Omental fat pad (tissue), 4 donors: ENCODE results near the gene ZNF722. TPM values are rescaled to one million over a fixed set of nuclear protein-coding genes. Genes with fewer than 3 reads are reported as not detected.
"Not testable (repeated sequence)": the region's sequence is repeated elsewhere in the genome, so short reads cannot be mapped to it uniquely, and the experiment has no call there.

Source experiments
- ATAC-seq: fragments of 150-250 bp; one replicate; pipeline ENCODE4 v1.9.1; 2016; ENCODE audit warnings: mild to moderate bottlenecking, moderate library complexity; ENCODE audit not compliant: low FRiP score
- DNase-seq: peaks from one replicate; pipeline ENCODE4 v3.0.0-alpha.2; 2019; ENCODE audit warnings: low spot score
- total RNA-seq, 4 donors: library from RNA; depleted of rRNA; stranded (reverse); fragments of >200 nt; gene quantifications; one replicate each; pipeline ENCODE4 v1.1.0, GENCODE V29; 2016
- TF ChIP-seq, protein P1 (sequence below), 3 donors: fragments of 450-650 bp; IDR thresholded peaks; one replicate each; pipeline ENCODE4 v1.5.1; 2016 to 2017; ENCODE audit warnings: antibody characterized with exemption in 3 of 3, mild to moderate bottlenecking in 3 of 3, moderate library complexity in 2 of 3

The ZNF722 gene
- not detected for total RNA-seq

DNA sequence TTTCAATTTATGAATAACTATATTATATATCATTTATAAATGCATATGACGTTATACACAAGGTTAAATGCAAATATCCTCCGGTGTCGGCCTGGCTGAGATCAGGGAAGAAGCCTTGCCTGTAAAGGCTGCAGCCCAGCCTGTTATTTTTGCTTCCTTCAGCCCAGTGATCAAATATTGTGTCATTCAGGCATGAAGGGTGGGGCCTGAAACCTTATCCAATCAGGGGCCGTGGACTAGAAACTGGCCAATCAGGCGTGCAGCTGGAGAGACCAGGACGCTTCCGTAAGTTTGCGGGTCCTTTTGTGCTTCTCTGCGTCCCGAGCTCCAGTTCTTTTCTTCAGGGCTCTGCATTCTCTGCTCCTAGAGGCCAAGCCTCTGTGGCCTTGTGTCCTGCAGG lies at the start of gene ZNF722:
Gene ZNF722 (plus strand): TSS at position 301 of the 400 bp plus-strand sequence. CDS start 113 bp downstream, outside the sequence.
- DNase-seq (no peak), ATAC-seq (no peak)
- TF ChIP-seq, protein P1, sequence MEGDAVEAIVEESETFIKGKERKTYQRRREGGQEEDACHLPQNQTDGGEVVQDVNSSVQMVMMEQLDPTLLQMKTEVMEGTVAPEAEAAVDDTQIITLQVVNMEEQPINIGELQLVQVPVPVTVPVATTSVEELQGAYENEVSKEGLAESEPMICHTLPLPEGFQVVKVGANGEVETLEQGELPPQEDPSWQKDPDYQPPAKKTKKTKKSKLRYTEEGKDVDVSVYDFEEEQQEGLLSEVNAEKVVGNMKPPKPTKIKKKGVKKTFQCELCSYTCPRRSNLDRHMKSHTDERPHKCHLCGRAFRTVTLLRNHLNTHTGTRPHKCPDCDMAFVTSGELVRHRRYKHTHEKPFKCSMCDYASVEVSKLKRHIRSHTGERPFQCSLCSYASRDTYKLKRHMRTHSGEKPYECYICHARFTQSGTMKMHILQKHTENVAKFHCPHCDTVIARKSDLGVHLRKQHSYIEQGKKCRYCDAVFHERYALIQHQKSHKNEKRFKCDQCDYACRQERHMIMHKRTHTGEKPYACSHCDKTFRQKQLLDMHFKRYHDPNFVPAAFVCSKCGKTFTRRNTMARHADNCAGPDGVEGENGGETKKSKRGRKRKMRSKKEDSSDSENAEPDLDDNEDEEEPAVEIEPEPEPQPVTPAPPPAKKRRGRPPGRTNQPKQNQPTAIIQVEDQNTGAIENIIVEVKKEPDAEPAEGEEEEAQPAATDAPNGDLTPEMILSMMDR (IDR thresholded peaks at IDR 0.05): no peak

DNA sequence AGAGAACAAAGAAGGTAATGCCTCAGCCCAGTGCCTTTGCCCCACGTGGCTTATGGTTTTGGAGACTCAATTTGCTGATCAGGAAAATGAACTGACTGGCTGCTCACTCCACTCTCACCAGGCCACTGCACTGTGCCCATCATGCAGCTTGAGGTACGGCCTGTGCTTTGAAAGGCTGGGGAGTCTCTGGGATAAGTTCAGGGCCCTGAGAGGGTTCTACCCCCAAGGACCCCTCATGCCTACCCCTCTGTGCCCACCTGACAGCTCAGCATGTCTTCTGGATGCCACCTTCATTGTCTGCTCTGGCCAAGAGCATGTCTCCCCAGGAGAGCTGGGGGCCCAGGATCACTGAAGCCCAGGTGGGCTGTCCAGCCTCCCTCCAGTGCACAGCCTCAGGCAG lies 45.5 kb upstream of the ZNF722 start:
- TF ChIP-seq, protein P1 (IDR thresholded peaks at IDR 0.05): no peak
- DNase-seq: no peak
- ATAC-seq: no peak

DNA sequence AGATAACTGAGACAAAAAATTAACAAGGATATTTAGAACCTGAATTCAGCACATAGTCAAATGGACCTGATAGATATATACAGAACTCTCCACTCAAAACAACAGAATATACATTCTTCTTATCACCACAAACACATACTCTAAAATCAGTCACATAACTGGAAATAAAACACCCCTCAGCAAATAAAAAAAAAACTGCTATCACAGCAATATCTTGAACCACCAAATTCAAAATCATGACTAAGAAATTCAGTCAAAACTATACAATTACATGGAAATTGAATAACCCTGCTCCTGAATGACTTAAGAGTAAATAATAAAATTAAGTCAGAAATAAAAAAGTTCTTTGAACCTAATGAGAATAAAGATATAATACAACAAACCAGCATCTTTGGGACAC lies 30.0 kb upstream of the ZNF722 start:
- ATAC-seq (no peak), DNase-seq (no peak)
- TF ChIP-seq, protein P1 (IDR thresholded peaks at IDR 0.05): no peak

DNA sequence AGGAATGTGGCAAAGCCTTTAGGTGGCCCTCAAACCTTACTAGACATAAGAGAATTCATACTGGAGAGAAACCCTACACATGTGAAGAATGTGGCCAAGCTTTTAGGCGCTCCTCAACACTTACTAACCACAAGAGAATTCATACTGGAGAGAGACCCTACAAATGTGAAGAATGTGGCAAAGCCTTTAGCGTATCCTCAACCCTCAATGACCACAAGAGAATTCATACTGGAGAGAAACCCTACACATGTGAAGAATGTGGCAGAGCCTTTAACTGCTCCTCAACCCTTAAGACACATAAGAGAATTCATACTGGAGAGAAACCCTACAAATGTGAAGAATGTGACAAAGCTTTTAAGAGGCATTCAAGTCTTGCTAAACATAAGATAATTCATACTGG lies 16.8 kb downstream of the ZNF722 start:
- ATAC-seq, DNase-seq: not testable (repeated sequence)

DNA sequence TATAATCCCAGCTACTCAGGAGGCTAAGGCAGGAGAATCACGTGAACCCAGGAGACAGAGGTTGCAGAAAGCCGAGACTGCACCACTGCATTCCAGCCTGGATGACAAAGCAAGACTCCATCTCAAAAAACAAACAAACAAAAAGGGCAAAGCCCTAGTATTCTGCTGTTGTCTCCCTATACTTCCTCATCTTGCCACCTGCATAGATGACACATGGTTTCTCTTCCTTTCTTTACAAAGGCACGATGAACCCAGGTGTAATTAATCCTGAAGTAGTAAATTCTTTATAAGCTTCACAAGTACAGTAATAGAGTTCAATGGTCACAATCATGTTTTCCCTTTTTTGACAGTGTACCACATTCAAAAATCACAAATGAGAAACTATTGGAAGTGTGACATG lies 36.7 kb downstream of the ZNF722 start:
- TF ChIP-seq, protein P1 (IDR thresholded peaks at IDR 0.05): no peak
- DNase-seq (no peak), ATAC-seq (no peak)

DNA sequence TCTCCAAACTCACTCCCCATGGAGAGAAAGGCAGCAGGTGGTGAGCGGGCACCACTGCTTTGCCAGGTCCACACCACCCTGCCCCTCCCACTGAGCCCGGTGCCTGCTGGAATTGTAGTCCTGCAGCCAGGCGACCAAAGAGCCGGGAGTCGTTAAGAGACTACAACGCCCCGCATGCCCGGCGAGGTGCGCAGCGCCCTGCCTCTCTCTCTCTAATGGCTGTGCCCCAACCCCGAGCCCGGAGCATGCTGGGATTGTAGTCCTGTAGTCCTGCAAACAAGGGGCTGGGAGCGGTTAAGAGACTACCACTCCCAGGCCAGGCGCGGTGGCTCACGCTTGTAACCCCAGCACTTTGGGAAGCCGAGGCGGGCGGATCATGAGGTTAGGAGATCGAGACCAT lies 38.4 kb downstream of the ZNF722 start:
- no peak for ATAC-seq
- TF ChIP-seq, protein P1 (IDR thresholded peaks at IDR 0.05): no peak

DNA sequence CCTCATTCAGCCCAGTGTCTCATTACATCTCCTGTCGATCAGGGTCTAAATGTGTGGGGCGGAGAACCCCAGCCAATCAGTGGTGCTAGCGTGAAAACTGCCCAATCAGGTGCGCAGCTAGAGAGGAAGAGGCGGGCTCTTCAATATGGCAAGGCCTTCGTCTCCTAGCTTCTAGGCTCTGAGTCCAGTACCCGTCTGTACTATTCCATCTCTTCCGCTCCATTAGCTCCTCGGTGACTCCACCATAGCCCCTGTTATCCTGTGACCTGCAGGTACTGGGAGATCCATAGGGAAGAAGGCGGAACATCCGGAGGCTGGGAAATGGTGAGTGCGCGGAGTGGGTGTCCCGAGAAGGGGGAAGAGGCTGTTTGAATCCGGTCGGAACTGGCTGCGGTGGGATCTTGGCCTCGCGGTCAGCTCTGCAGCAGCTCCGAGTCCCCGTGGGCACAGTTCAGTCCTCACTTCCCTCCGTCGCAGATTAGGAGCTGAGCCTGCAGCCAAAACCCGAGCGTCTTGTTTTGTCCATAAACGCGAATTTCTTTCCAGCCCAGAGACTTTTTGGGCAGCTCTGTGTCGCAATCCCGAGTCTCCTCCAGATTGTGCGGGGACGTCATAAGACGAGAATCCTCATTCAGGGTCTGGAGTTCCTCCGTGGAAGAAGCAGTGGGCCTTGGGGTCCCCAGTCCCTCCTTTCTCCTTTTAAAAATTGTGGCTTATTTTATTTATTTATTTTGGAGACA lies 46.8 kb downstream of the ZNF722 start, which contains the start of gene ZNF727:
Gene ZNF727 (plus strand): TSS at position 134 of the 740 bp plus-strand sequence. CDS start 188 bp downstream, at position 322.
- ATAC-seq (peak; percentile 99), DNase-seq (no peak)
- TF ChIP-seq, protein P1 (IDR thresholded peaks at IDR 0.05): no peak

More for the DNA sequence above, 38.4 kb downstream of the ZNF722 start:
- no peak for DNase-seq
